SU-DHL-6 (cell line): ENCODE data around the gene CACNG4.

ENCODE experiments used
- CTCF ChIP-seq: fragments of 200-600 bp; sonication (generic); IDR thresholded peaks from one replicate; pipeline ENCODE4 v1.5.1; 2017; ENCODE audit warnings: antibody characterized with exemption, mild to moderate bottlenecking, low read length, moderate library complexity; ENCODE audit not compliant: insufficient read depth, poor library complexity, severe bottlenecking
- EZH2phosphoT487 ChIP-seq: fragments of 200-600 bp; sonication (generic), shearing (Covaris generic); conservative IDR thresholded peaks from 2 replicates; pipeline ENCODE4 v1.6.1; 2018; ENCODE audit warnings: mild to moderate bottlenecking, antibody characterized with exemption, low read length, moderate library complexity, mixed read lengths

GRCh38 chr17:67044940-67045339 lies 80.4 kb downstream of the CACNG4 start:
- TF ChIP-seq EZH2phosphoT487 (no peak), CTCF (no peak)
